Right lung (tissue), 5 donors: ENCODE data around the gene SDF4. TPM values are rescaled to one million over a fixed set of nuclear protein-coding genes. Genes with fewer than 3 reads are reported as not detected.
A peak's percentile ranks its signal among the peaks of the same experiment; 100 is the strongest.

Source experiments
- DNase-seq, 2 donors: peaks; one replicate each; pipeline ENCODE4 v3.0.0-alpha.2; 2013
- polyA plus RNA-seq, 5 donors: library from polyadenylated mRNA; unstranded; fragments of 120-200 nt; gene quantifications; one replicate each; pipeline versions ENCODE4 v1.2.1 to v1.2.3, GENCODE V29; 2013; ENCODE audit warnings: inconsistent platforms in 1 of 5, low replicate concordance in 1 of 5; ENCODE audit not compliant: insufficient read length in 5 of 5, insufficient read depth in 1 of 5

The SDF4 gene
- polyA plus RNA-seq, 5 donors: 75.3 to 125 (median 89.3) TPM

- DNase-seq: no peak
Observed at GRCh38 chr1:1215080-1215676, 16.6 kb downstream of the SDF4 start.

GRCh38 chr1:1213345-1214265 lies 18.2 kb downstream of the SDF4 start, which contains the start of gene TNFRSF4:
TSS of gene TNFRSF4 (minus strand) at chr1:1214153. CDS start at chr1:1214127, 26 bp downstream.
- no peak for DNase-seq

DNA sequence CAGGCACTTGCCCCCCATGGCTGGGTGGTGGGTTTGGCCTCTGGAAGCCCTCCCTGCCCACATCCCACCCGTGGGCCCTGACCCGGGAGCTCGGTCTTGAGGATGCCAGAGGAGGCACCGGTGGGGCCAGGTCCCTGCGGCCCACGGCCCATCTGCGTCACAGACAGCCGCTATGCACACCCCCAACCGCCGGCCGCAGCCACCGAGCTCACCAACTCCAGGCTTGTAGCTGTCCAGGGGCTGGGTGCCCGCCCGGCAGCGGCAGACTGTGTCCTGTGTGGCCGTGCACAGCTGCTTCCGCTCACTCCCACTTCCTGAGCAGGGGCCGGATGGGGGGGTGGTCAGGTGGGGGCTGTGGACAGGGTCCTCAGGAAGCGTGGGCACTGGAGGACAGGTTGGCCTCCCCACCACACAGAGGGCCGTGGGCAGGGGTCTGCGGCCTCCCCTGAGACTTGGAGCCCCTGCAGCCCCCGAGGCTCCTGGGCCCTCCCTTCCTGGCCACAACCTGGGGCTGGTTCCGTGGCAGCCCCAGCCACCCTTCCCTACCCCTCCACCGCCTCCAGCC lies 18.9 kb downstream of the SDF4 start:
- DNase-seq: no peak

- DNase-seq: no peak
Observed at GRCh38 chr1:1211541-1212441, 20.0 kb downstream of the SDF4 start.

GRCh38 chr1:1210726-1211540 lies 20.9 kb downstream of the SDF4 start:
- DNase-seq: no peak

DNA sequence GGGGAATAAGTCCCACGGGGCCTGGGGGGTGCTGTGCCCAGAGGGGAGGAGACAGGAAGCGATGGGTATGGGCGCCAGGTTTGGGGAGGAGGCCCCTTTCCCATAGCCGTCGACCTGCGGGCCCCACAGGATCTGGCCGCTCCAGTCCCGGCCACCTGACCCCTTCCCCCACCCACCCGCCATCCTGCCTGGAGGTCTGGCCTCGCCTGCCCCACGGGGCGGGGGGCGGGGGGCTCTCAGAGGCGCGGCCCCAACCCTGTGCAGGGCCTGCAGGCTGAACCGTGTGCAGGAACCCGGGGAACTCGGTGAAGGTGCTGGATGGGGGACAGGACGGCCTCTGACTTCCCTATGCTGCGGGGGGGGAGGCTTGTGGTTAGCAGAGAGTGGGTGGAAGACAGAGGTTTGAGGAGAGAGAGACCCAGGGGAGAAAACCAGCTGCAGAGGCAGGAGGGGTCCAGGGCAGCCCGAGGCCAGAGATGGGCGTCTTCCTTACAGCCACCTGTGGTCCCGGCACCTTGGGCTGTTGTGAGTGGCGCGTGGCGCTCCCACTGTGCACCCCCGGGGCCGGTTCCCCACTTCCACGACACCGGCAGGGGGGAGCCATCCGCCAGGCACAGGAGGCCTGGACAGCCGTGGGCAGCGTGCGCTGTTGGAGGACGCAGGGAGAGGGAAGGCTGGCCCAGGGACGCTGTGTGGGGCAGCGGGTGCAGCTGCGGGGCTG lies 22.9 kb downstream of the SDF4 start:
- DNase-seq: no peak

- DNase-seq: no peak
Observed at GRCh38 chr1:1207571-1207892, 24.3 kb downstream of the SDF4 start.

- DNase-seq: no peak
Observed at GRCh38 chr1:1206966-1207531, 24.8 kb downstream of the SDF4 start.

DNA sequence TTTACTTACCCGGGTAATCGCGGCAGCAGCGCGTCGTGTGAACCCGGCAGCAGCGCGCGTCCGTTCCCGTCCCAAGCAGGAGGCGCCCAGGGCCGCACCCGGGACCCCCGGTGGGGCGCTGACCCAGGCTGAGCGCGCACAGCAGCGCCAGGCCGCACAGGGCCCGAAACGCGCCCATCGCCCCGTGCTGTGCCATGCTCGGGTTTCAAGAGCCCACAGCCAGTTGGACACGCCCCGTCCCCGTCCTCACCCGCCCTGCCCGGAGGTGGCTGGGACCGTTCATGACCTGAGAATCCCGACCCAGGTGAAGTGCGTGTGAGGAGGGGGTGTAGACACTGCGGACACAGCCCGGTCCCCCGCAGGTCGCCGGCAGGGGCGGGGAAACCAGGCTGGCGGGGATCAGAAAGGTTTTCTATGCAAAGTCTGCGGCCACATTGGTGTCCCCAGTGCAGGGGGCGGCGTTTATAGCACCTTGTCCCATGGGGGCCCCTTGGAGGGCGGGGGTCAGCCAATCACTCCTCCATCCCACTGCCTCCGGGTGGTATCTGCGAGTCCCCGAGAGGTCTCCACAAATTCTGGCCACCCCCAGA lies 25.3 kb downstream of the SDF4 start, which contains the start of gene TNFRSF18:
Gene TNFRSF18, minus strand, starts transcription at position 217 of the 590 bp plus-strand sequence. Its CDS starts 21 bp downstream, at position 196.
- DNase-seq: no peak

GRCh38 chr1:1205769-1206375 lies 25.9 kb downstream of the SDF4 start:
- no peak for DNase-seq

DNA sequence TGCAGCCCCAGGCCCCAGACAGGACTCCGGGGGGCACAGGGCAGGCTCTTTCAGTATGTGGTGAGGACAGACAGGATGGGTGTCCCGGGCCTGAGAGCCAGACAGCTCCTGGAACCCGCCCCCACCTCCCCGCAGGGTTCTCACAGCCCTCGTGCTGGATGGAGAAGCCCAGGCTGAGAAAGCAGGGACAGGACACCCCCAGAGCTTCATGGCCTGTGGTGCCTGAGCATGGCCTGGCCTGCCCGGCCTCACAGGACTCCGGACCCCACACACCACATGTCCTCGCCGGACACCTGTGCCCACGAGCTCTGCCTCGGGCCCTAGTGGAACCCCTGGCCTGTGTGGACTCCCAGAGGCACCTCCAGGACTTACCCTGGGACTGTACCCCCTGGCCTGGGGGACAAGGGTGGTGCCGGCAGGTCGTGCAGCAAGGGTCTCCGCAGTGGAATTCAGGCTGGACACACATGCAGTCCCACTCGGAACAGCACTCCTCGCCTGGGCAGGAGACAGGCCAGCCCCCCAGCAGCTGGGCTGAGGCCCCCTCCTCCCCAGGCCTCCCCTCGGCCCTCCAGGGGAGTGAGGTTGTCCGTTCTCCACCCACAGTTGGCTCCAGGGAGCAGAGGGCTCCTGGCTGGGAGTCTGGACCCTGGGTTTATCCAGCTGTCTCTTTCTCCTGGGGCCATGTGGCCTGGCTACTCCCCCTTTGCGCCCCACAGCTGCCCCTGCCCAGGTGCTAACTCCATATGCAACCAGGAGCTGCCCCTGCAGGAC lies 26.6 kb downstream of the SDF4 start:
- DNase-seq: no peak

DNA sequence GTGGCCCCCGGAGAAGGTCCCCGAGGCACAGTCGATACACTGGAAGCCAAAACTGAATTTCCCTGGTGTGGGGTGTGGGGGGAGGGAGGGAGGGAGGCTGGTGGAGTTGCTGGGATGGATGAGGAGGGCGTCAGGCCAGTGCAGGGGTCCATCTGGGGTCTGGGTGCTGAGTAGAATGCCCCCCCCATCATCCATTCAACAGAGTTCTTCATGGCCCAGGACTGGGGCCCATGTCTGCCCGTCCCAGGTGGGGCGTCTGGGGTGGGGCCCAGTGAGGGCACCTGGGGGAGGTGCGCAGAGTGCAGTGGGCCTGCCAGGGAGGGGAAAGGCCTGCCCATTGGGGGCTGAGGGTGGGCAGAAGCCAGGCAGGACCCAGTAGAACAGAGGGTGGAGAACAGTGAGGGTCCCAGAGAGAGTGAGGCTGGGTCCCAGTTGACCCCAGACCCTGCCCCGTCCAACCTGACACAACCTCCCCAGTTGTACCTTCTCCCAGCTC lies 27.3 kb downstream of the SDF4 start:
- DNase-seq: no peak

DNA sequence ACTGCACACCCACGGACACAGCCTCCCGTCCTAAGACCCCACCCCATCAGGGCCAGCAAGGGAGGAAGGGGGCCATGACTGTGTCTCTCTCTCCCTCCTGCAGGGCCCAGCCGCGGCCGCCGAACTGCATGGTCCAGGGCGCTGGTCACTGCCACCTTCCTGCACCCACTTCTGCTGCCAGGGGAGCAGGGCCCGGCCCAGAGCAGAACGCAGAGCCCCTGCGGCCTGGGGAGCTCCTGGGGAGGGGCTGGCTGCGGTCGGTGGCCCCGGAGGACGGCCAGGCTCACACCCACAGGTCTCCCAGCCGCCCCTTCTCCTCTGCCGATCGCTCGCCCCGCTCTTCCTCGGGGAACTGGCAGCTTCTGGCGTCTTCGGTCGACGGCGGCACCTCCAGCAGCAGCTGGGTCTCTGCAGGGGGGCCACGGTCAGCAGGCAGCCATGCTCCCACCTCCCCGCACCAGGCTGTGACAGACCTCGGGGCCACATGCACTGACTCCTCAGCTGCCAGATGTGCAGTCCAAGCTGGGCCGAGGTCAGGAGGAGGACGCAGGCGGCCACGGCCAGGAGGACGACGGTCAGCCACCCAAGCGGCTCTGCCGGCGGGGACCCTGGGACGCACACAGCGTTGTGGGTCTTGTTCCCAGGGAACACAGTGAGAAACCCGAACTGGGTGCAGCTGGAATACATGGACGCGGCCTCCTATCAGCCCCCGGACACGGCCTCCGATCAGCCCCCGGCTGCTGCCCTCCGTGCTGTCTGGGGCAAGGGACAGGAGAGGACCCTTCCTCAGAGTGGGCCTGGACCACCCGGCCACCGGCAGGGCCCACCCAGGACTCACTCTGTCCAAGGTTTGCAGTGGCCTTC lies 28.0 kb downstream of the SDF4 start:
- no peak for DNase-seq

DNA sequence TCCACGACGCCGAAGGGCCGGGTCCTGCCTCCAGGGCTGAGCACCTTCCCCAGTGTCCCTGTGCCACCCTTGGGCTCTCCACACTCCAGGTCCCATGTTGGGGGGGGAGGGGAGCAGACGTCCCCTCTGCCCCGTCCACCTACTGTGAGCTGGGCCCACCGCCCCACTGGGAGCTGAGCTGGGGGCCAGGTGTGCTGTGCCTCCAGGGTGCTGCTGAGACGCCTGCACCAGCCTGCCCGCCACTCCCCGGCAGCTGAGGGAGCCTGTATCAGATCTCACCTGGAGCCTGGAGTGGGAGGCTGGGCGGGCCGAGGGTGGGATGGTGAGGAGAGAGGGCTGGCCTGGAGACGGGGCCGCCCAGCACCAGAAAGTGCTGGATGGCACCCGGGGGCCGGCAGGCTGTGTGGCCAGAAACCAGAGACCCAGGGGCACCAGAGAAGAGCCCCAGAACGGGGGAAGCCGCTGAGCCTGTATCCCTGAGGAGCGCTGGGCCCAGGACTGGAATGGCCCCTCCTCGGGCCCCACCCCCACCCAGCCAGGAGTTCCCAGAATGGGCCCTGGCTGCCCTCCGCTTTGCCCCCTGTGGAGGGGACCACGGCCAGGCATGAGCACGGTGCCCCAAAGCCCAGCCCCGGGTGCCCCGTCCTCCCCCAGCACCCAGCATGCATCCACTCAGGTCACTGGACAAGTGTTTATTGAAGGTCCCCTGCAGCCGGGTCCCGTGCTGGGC lies 28.8 kb downstream of the SDF4 start:
- no peak for DNase-seq

GRCh38 chr1:1200876-1201810 lies 30.7 kb downstream of the SDF4 start:
- peak; percentile 7 to 27 for DNase-seq
